ENCODE measurements around the gene CCR7.
"Not testable (repeated sequence)": the region's sequence is repeated elsewhere in the genome, so short reads cannot be mapped to it uniquely, and the experiment has no call there.

The CCR7 gene

DNA sequence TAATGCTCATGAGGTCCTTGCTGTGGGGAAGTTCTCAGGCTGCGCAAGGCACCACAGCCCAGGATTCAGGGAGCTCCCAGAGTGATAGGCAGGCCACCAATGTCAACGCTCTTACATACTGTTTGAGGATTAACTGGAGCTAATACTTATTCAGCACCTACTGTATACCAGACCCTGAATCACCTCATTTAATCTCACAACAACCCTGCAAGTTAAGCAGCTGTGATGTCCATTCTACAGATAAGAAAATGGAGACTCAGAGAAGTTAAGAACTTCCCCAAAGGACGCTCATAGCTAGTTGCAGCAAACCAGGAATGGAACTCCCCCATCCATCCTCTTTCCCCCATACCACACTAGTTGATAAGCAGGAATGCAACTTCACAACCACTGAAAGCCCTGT lies 25.5 kb upstream of the CCR7 start:
- Histone ChIP-seq H3K27ac (replicated peaks) (no peak overlapping the region), H3K27me3 (ENCODE audit: insufficient read depth, poor library complexity, severe bottlenecking) (no peaks in the 10 kb centered on the region), H3K4me3 (replicated peaks; ENCODE audit: insufficient read depth, low read length) (no peak overlapping the region)
- no peak for TF ChIP-seq SPI1 (IDR thresholded peaks at IDR 0.05; ENCODE audit: borderline replicate concordance, low read depth)
- TF ChIP-seq POLR2AphosphoS5 (IDR thresholded peaks at IDR 0.05; ENCODE audit: low read depth) = no peak
- TF ChIP-seq, protein P1, sequence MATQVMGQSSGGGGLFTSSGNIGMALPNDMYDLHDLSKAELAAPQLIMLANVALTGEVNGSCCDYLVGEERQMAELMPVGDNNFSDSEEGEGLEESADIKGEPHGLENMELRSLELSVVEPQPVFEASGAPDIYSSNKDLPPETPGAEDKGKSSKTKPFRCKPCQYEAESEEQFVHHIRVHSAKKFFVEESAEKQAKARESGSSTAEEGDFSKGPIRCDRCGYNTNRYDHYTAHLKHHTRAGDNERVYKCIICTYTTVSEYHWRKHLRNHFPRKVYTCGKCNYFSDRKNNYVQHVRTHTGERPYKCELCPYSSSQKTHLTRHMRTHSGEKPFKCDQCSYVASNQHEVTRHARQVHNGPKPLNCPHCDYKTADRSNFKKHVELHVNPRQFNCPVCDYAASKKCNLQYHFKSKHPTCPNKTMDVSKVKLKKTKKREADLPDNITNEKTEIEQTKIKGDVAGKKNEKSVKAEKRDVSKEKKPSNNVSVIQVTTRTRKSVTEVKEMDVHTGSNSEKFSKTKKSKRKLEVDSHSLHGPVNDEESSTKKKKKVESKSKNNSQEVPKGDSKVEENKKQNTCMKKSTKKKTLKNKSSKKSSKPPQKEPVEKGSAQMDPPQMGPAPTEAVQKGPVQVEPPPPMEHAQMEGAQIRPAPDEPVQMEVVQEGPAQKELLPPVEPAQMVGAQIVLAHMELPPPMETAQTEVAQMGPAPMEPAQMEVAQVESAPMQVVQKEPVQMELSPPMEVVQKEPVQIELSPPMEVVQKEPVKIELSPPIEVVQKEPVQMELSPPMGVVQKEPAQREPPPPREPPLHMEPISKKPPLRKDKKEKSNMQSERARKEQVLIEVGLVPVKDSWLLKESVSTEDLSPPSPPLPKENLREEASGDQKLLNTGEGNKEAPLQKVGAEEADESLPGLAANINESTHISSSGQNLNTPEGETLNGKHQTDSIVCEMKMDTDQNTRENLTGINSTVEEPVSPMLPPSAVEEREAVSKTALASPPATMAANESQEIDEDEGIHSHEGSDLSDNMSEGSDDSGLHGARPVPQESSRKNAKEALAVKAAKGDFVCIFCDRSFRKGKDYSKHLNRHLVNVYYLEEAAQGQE (IDR thresholded peaks at IDR 0.05; ENCODE audit: insufficient replicate concordance, low read depth) = no peak
- TF ChIP-seq GABPA (IDR thresholded peaks at IDR 0.05; ENCODE audit: low read depth) = no peak
- TF ChIP-seq, protein P2, sequence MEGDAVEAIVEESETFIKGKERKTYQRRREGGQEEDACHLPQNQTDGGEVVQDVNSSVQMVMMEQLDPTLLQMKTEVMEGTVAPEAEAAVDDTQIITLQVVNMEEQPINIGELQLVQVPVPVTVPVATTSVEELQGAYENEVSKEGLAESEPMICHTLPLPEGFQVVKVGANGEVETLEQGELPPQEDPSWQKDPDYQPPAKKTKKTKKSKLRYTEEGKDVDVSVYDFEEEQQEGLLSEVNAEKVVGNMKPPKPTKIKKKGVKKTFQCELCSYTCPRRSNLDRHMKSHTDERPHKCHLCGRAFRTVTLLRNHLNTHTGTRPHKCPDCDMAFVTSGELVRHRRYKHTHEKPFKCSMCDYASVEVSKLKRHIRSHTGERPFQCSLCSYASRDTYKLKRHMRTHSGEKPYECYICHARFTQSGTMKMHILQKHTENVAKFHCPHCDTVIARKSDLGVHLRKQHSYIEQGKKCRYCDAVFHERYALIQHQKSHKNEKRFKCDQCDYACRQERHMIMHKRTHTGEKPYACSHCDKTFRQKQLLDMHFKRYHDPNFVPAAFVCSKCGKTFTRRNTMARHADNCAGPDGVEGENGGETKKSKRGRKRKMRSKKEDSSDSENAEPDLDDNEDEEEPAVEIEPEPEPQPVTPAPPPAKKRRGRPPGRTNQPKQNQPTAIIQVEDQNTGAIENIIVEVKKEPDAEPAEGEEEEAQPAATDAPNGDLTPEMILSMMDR (IDR thresholded peaks at IDR 0.05; ENCODE audit: insufficient read depth, low read length) = no peak
- no peak for DNase-seq (ENCODE audit: low read depth in 1 of 2, low spot score in 1 of 2)

DNA sequence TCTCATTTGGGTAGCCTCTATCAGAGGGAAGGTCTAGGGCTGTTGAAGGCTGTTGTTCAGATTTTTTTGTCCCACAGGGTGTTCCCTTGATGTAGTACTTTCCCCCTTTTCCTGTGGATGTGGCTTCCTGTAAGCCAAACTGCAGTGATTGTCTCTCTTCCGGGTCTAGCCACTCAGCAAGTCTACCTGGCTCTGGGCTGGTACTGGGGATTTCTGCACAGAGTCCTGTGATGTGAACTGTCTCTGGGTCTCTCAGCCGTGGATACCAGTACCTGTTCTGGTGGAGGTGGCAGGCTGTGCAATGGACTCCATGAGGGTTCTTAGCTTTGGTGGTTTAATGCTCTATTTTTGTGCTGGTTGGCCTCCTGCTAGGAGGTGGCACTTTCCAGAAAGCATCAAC lies 23.3 kb upstream of the CCR7 start:
- no peak overlapping the region for H3K4me3 ChIP-seq (replicated peaks; ENCODE audit: insufficient read depth, low read length)
- TF ChIP-seq SPI1 (IDR thresholded peaks at IDR 0.05; ENCODE audit: borderline replicate concordance, low read depth) (no peak), POLR2AphosphoS5 (IDR thresholded peaks at IDR 0.05; ENCODE audit: low read depth) (no peak), GABPA (IDR thresholded peaks at IDR 0.05; ENCODE audit: low read depth) (no peak)
- TF ChIP-seq, protein P1 (IDR thresholded peaks at IDR 0.05; ENCODE audit: insufficient replicate concordance, low read depth) = no peak
- TF ChIP-seq, protein P2 (IDR thresholded peaks at IDR 0.05; ENCODE audit: insufficient read depth, low read length) = no peak
- H3K27ac ChIP-seq (replicated peaks) = no peak overlapping the region
- H3K27me3 ChIP-seq (ENCODE audit: insufficient read depth, poor library complexity, severe bottlenecking) = no peaks in the 10 kb centered on the region
- no peak for DNase-seq (ENCODE audit: low read depth in 1 of 2, low spot score in 1 of 2)

DNA sequence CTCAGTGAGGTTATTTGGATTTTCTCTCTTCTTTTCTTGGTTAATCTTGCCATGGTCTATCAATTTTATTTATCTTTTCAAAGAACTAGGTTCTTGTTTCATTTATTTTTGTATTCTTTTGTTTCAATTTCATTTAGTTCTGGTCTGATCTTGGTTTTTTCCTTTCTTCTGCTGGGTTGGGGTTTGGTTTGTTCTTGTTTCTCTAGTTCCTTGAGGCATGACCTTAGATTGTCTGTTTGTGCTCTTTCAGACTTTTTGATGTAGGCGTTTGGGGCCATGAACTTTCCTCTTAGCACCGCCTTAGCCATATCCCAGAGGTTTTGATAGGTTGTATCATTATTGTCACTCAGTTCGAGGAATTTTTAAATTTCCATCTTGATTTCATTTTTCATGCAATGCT lies 21.0 kb upstream of the CCR7 start:
- not testable (repeated sequence) for DNase-seq (ENCODE audit: low read depth in 1 of 2, low spot score in 1 of 2); H3K4me3 ChIP-seq (replicated peaks; ENCODE audit: insufficient read depth, low read length); H3K27ac ChIP-seq (replicated peaks); H3K27me3 ChIP-seq (ENCODE audit: insufficient read depth, poor library complexity, severe bottlenecking)

DNA sequence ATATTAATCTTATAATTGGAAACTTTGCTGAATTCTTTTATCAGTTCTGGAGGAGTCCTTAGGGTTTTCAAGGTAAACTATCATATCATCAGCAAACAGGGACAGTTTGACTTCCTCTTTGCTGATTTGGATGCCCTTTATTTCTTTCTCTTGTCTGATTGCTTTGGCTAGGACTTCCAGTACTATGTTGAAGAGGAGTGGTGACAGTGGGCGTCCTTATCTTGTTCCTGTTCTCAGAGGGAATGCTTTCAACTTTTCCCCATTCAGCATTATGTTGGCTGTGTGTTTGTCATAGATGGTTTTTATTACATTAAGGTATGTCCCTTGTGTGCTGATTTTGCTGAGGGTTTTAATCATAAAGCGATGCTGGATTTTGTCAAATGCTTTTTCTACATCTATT lies 19.7 kb upstream of the CCR7 start:
- TF ChIP-seq SPI1 (IDR thresholded peaks at IDR 0.05; ENCODE audit: borderline replicate concordance, low read depth) = peak; percentile 4; the same call in 1 of the 2 replicates
- not testable (repeated sequence) for H3K4me3 ChIP-seq (replicated peaks; ENCODE audit: insufficient read depth, low read length); H3K27me3 ChIP-seq (ENCODE audit: insufficient read depth, poor library complexity, severe bottlenecking); DNase-seq (ENCODE audit: low read depth in 1 of 2, low spot score in 1 of 2); H3K27ac ChIP-seq (replicated peaks)

DNA sequence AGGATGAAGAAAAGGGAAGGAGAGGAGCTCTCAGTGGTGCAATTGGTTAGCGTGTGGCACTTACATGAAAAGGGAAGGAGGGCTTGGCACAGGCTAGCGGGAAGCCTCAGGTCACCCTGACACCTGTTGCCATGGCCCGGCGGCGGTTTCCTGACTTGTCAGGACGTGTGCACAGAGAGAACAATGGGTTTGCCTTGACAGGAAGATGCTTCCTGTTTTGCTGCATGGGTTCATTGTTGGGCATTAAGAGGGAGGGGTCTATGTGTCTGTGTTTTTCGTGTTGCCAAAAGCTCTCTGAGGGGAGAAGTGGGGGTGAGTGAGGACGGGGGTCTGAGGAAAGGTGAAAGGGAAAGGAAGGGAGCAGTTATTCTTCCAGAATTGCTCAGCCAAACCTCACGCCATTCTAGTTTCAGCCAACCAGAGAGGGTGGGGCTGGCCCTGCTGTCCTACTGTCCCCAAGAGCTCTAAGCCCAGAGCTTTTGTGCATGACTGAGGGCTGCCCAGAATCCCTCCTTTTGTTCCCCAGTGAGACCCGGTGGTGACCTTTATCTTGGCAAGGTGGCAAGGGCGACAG lies 17.1 kb upstream of the CCR7 start:
- Histone ChIP-seq H3K4me3 (replicated peaks; ENCODE audit: insufficient read depth, low read length) (no peak overlapping the region; the same call in 1 of the 2 replicates), H3K27me3 (ENCODE audit: insufficient read depth, poor library complexity, severe bottlenecking) (no peaks in the 10 kb centered on the region), H3K27ac (replicated peaks) (peak overlapping the region; percentile 72)
- TF ChIP-seq POLR2AphosphoS5 (IDR thresholded peaks at IDR 0.05; ENCODE audit: low read depth) (peak; percentile 65), SPI1 (IDR thresholded peaks at IDR 0.05; ENCODE audit: borderline replicate concordance, low read depth) (peak; percentile 75), GABPA (IDR thresholded peaks at IDR 0.05; ENCODE audit: low read depth) (no peak)
- TF ChIP-seq, protein P2 (IDR thresholded peaks at IDR 0.05; ENCODE audit: insufficient read depth, low read length) = no peak
- TF ChIP-seq, protein P1 (IDR thresholded peaks at IDR 0.05; ENCODE audit: insufficient replicate concordance, low read depth) = no peak
- DNase-seq (ENCODE audit: low read depth in 1 of 2, low spot score in 1 of 2) = peak; percentile 27 to 96

Data from HL-60 (cell line).